ENCODE measurements around the gene COPS8. TPM values are rescaled to one million over a fixed set of nuclear protein-coding genes. Genes with fewer than 3 reads are reported as not detected.

COPS8 gene
- total RNA-seq, 1 donor from 2014 or later = 46.9 TPM

GRCh38 chr2:237149425-237149824, 63.7 kb downstream of the COPS8 start:
- no peaks in the 10 kb centered on the region for H3K36me3 ChIP-seq
- peaks cover under 1% of the 10 kb centered on the region for H3K4me1 ChIP-seq
- H3K4me3 ChIP-seq = no peak overlapping the region
- H3K27me3 ChIP-seq = no peaks in the 10 kb centered on the region
- peaks cover 10% of the 10 kb centered on the region for H3K9me3 ChIP-seq
- intact Hi-C loops (cut with DNase I) = no loop called here
- H3K27ac ChIP-seq = peak overlapping the region; percentile 12
- peak in 1 of 2 donors; percentile 76 for DNase-seq (ENCODE audit: extremely low spot score in 2 of 2)
- no peak for TF ChIP-seq POLR2A (IDR thresholded peaks at IDR 0.05)
- TF ChIP-seq POLR2AphosphoS5 (IDR thresholded peaks at IDR 0.05; ENCODE audit: insufficient read depth in 1 of 2, low read depth in 1 of 2) = no peak
- no peak for TF ChIP-seq CTCF (IDR thresholded peaks at IDR 0.05)
